ENCODE results near the gene VAMP2. TPM values are rescaled to one million over a fixed set of nuclear protein-coding genes. Genes with fewer than 3 reads are reported as not detected.

The VAMP2 gene
- total and polyA plus RNA-seq, 9 of the 15 experiments (the other 6 are each of a cell fraction or from before 2014, with no cell fraction given) = 2.3 to 31.8 (median 6.0) TPM

DNA sequence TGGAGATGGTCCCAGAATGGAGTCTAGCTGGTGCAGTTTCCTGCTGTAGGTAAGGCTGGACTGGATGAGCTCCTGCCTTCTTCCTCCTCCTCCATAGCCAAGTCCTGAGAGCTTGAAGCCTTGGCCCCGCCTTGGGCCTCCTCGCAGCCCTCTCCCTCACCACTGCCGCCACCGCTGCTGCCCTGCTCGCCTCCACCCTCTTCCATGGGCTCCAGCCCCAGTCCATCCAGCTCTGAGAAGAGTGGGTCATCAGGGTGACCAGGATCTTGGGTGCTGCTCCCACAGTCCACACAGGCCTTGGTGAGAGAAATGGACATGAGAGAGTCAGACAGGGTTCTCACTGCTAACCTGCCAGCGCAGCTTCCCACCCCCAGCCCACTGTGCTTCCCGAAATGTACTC, 21.7 kb downstream of the VAMP2 start (continued):
- TF ChIP-seq, protein P1, sequence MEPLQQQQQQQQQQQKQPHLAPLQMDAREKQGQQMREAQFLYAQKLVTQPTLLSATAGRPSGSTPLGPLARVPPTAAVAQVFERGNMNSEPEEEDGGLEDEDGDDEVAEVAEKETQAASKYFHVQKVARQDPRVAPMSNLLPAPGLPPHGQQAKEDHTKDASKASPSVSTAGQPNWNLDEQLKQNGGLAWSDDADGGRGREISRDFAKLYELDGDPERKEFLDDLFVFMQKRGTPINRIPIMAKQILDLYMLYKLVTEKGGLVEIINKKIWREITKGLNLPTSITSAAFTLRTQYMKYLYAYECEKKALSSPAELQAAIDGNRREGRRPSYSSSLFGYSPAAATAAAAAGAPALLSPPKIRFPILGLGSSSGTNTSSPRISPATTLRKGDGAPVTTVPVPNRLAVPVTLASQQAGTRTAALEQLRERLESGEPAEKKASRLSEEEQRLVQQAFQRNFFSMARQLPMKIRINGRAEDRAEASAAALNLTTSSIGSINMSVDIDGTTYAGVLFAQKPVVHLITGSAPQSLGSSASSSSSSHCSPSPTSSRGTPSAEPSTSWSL (CRISPR knock-in tag; IDR thresholded peaks at IDR 0.05; ENCODE audit: borderline replicate concordance) = no peak
- TF ChIP-seq POLR2B (IDR thresholded peaks at IDR 0.05; ENCODE audit: low read depth, partially characterized antibody) = no peak
- no peak for TF ChIP-seq RBM17 (IDR thresholded peaks at IDR 0.05; ENCODE audit: borderline replicate concordance, low read depth, low read length)
- TF ChIP-seq STAG1 (CRISPR knock-in tag; IDR thresholded peaks at IDR 0.05; ENCODE audit: borderline replicate concordance) = no peak
- TF ChIP-seq ZNF57 (CRISPR knock-in tag; IDR thresholded peaks at IDR 0.05) = no peak
- no peak for TF ChIP-seq TEAD1 (CRISPR knock-in tag; IDR thresholded peaks at IDR 0.05)
- TF ChIP-seq SAFB2 (IDR thresholded peaks at IDR 0.05; ENCODE audit: borderline replicate concordance, low read depth, low read length, severe bottlenecking) = no peak
